Peyer's patch (tissue), 4 donors: ENCODE measurements around the gene KRTAP10-8. TPM values are rescaled to one million over a fixed set of nuclear protein-coding genes. Genes with fewer than 3 reads are reported as not detected.
"Not testable (repeated sequence)": the region's sequence is repeated elsewhere in the genome, so short reads cannot be mapped to it uniquely, and the experiment has no call there.

Experiments used
- DNase-seq, 3 donors: peaks; one replicate each; pipeline ENCODE4 v3.0.0-alpha.2; 2017 to 2019
- H3K27ac ChIP-seq, 4 donors: fragments of 200-600 bp; sonication (generic); one replicate each; pipeline ENCODE4 v1.5.1; 2016 to 2019
- H3K27me3 ChIP-seq, 2 donors: fragments of 200-600 bp; sonication (generic); one replicate each; pipeline ENCODE4 v1.5.1; 2019
- H3K36me3 ChIP-seq, 3 donors: fragments of 200-600 bp; sonication (generic); one replicate each; pipeline ENCODE4 v1.5.1; 2016 to 2019
- H3K4me1 ChIP-seq, 4 donors: fragments of 200-600 bp; sonication (generic); one replicate each; pipeline ENCODE4 v1.5.1; 2016 to 2019
- H3K4me3 ChIP-seq, 4 donors: fragments of 200-600 bp; sonication (generic); 1 replicate in 3 of 4; 2 replicates in 1 of 4; pipeline ENCODE4 v1.5.1; 2016 to 2019; ENCODE audit warnings: mild to moderate bottlenecking in 1 of 4
- H3K9me3 ChIP-seq, 4 donors: fragments of 200-600 bp; sonication (generic); one replicate each; pipeline ENCODE4 v1.5.1; 2016 to 2019; ENCODE audit warnings: mild to moderate bottlenecking in 1 of 4
- POLR2A ChIP-seq, 2 donors: fragments of 450-650 bp; IDR thresholded peaks; one replicate each; pipeline ENCODE4 v1.5.1; 2017; ENCODE audit warnings: antibody characterized with exemption in 2 of 2, mild to moderate bottlenecking in 2 of 2, moderate library complexity in 2 of 2
- total RNA-seq, 4 donors: library from RNA; depleted of rRNA; stranded (reverse); fragments of >200 nt; gene quantifications; one replicate each; pipeline ENCODE4 v1.1.0, GENCODE V29; 2016
- TF ChIP-seq, protein P1 (sequence below), 6 experiments: fragments of 450-650 bp in 4 of 6; fragments of 200-600 bp in 2 of 6; sonication (generic) in 1 of 6; IDR thresholded peaks; one replicate each; pipeline ENCODE4 v1.5.1; 2017 to 2019; ENCODE audit warnings: antibody characterized with exemption in 6 of 6, mild to moderate bottlenecking in 3 of 6, moderate library complexity in 1 of 6

The KRTAP10-8 gene
- total RNA-seq, 4 donors from 2014 or later = not detected

GRCh38 chr21:44595524-44595923, 16.4 kb upstream of the KRTAP10-8 start:
- Histone ChIP-seq H3K36me3 (no peaks in the 10 kb centered on the region), H3K27me3 (no peaks in the 10 kb centered on the region), H3K27ac (no peak overlapping the region), H3K9me3 (peaks cover 0 to 4% (median 0%) of the 10 kb centered on the region in 4 donors), H3K4me1 (no peaks in the 10 kb centered on the region), H3K4me3 (no peak overlapping the region)
- peak in 1 of 3 donors; percentile 23 for DNase-seq
- TF ChIP-seq POLR2A (IDR thresholded peaks at IDR 0.05) = no peak
- TF ChIP-seq, protein P1, sequence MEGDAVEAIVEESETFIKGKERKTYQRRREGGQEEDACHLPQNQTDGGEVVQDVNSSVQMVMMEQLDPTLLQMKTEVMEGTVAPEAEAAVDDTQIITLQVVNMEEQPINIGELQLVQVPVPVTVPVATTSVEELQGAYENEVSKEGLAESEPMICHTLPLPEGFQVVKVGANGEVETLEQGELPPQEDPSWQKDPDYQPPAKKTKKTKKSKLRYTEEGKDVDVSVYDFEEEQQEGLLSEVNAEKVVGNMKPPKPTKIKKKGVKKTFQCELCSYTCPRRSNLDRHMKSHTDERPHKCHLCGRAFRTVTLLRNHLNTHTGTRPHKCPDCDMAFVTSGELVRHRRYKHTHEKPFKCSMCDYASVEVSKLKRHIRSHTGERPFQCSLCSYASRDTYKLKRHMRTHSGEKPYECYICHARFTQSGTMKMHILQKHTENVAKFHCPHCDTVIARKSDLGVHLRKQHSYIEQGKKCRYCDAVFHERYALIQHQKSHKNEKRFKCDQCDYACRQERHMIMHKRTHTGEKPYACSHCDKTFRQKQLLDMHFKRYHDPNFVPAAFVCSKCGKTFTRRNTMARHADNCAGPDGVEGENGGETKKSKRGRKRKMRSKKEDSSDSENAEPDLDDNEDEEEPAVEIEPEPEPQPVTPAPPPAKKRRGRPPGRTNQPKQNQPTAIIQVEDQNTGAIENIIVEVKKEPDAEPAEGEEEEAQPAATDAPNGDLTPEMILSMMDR (IDR thresholded peaks at IDR 0.05) = no peak

DNA sequence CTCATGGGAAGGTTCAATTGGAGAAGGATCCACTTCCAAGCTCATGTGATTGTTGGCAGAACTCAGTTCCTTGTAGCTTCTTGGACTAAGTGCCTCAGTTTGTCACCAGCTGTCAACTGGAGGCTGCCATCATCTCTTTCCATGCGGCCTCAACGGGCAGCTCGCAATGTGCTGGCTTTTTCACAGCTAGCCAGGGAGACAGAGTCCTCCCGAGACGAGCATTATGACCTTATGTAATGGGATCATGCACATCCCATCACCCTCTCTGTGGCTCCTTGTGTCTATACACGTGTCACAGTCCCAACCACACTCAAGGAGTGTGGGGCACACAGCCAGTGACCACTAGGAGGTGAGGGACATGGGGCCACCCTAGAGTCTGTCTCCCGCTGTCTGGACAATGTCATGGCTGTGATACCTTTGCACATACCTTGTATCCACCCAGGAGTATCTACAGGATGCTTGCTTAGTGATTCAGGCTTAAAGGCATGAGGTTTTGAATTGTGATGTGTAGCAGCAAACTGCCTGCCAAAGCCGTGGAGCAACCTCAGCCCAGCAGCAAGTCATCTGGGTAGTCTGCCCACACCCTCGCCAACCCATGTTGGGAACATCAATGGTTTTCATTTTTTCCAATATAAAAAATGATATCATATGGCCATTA, 15.7 kb upstream of the KRTAP10-8 start:
- peaks cover 0 to 4% (median 0%) of the 10 kb centered on the region in 4 donors for H3K9me3 ChIP-seq
- H3K4me3 ChIP-seq = no peak overlapping the region
- H3K4me1 ChIP-seq = no peaks in the 10 kb centered on the region
- no peaks in the 10 kb centered on the region for H3K36me3 ChIP-seq
- TF ChIP-seq, protein P1 (IDR thresholded peaks at IDR 0.05) = no peak
- TF ChIP-seq POLR2A (IDR thresholded peaks at IDR 0.05) = no peak
- H3K27ac ChIP-seq = no peak overlapping the region
- DNase-seq = no peak
- no peaks in the 10 kb centered on the region for H3K27me3 ChIP-seq

DNA sequence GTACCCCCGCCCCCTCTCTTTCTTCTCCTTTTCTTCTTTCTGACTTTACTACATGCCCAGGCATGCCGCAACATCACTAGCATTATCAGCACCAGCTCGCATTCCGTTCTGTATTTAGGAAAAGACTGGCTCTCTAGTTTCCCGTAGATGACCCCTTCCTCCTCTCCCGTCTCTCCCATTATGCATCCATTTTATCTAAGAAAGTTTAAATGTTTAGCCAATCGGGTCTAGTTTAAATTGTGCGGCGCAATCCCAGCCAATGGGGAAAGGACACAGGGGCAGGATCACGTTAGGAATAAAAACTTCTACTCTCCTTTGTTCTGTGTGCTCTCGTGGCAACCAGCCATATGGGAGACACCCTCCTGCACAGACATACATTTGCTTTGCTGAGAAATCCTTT, 13.8 kb upstream of the KRTAP10-8 start:
- TF ChIP-seq, protein P1 (IDR thresholded peaks at IDR 0.05) = no peak
- TF ChIP-seq POLR2A (IDR thresholded peaks at IDR 0.05) = no peak
- DNase-seq = no peak
- H3K27me3 ChIP-seq = no peaks in the 10 kb centered on the region
- H3K4me3 ChIP-seq = no peak overlapping the region
- H3K9me3 ChIP-seq = peaks cover 0 to 4% (median 0%) of the 10 kb centered on the region in 4 donors
- H3K4me1 ChIP-seq = no peaks in the 10 kb centered on the region
- H3K27ac ChIP-seq = no peak overlapping the region
- H3K36me3 ChIP-seq = no peaks in the 10 kb centered on the region

- Histone ChIP-seq H3K4me1 (no peaks in the 10 kb centered on the region), H3K27me3 (no peaks in the 10 kb centered on the region), H3K9me3 (peaks cover 0 to 4% (median 0%) of the 10 kb centered on the region in 4 donors), H3K4me3 (no peak overlapping the region), H3K27ac (no peak overlapping the region), H3K36me3 (no peaks in the 10 kb centered on the region)
- no peak for DNase-seq
- TF ChIP-seq, protein P1 (IDR thresholded peaks at IDR 0.05) = no peak
- no peak for TF ChIP-seq POLR2A (IDR thresholded peaks at IDR 0.05)
Observed at GRCh38 chr21:44599264-44600029, 12.4 kb upstream of the KRTAP10-8 start.

- not testable (repeated sequence) for H3K27ac ChIP-seq, H3K4me3 ChIP-seq, H3K27me3 ChIP-seq, H3K4me1 ChIP-seq, H3K9me3 ChIP-seq, DNase-seq, H3K36me3 ChIP-seq
Observed at GRCh38 chr21:44600118-44600978, 11.5 kb upstream of the KRTAP10-8 start, which contains the start of gene KRTAP10-7. TSS of gene KRTAP10-7 (plus strand) at chr21:44600597. CDS start at chr21:44600622, 25 bp downstream.

DNA sequence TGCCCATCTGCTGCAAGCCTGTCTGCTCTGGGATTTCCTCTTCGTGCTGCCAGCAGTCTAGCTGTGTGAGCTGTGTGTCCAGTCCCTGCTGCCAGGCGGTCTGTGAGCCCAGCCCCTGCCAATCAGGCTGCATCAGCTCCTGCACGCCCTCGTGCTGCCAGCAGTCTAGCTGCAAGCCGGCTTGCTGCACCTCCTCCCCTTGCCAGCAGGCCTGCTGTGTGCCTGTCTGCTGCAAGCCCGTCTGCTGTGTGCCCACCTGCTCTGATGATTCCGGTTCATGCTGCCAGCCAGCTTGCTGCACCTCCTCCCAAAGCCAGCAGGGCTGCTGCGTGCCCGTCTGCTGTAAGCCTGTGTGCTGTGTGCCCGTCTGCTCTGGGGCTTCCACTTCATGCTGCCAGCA, 10.8 kb upstream of the KRTAP10-8 start:
- not testable (repeated sequence) for H3K36me3 ChIP-seq, H3K9me3 ChIP-seq

More for the DNA sequence above, 10.8 kb upstream of the KRTAP10-8 start:
- H3K27ac ChIP-seq, H3K4me1 ChIP-seq, H3K4me3 ChIP-seq, DNase-seq, H3K27me3 ChIP-seq: not testable (repeated sequence)
